AG04449 (cell line): ENCODE results near the gene PIK3CD.
A peak's percentile ranks its signal among the peaks of the same experiment; 100 is the strongest.

ENCODE experiments used
- CTCF ChIA-PET: fragments of 350-600 bp; formaldehyde crosslinking; extraction: SDS; loops from one replicate; lab custom pipeline; 2021; ENCODE audit warnings: antibody characterized with exemption; lab: Yijun Ruan, JAX
- POLR2A ChIA-PET: fragments of 400-600, 350-600 bp; formaldehyde crosslinking; extraction: SDS; loops from one replicate; lab custom pipeline; 2020; ENCODE audit warnings: antibody characterized with exemption, inconsistent platforms; lab: Yijun Ruan, JAX
- DNase-seq: peaks from one replicate; pipeline ENCODE4 v3.0.0-alpha.2; 2010; ENCODE audit warnings: low read depth, low spot score
- H3K4me3 ChIP-seq: 2 replicates; pipeline ENCODE4 v1.5.1; 2011; ENCODE audit warnings: low read depth, mild to moderate bottlenecking, control low read depth, low read length
- TF ChIP-seq, protein P1 (sequence below): IDR thresholded peaks from one replicate; pipeline ENCODE4 v1.5.1; 2011; ENCODE audit warnings: mild to moderate bottlenecking, moderate library complexity, low read length, control low read depth, inconsistent platforms; ENCODE audit not compliant: insufficient read depth; ENCODE audit errors: missing control alignments

The PIK3CD gene

DNA sequence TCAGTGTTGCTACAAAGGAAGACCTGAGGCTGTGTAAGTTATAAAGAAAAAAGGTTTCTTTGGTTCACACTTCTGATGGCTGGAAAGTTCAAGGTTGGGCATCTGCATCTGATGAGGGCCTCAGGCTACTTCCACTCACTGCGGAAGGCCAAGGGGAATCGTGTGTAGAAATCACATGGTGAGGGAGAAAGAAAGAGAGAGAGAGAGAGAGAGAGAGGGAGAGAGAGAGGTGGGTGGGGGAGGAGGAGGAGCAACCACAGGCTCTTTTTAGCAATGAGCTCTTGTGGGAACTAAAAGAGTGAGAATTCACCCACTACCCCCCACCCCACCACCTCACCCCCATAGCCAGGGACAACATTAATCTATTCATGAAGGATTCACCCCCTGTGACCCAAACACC, 112.4 kb downstream of the PIK3CD start:
- DNase-seq: no peak
- ChIA-PET POLR2A (no interaction called here), CTCF (interaction anchor here (1.3 kb wide), 1 partner anchor 21 kb away, joined by 4 read pairs; no protein-coding TSS in a partner anchor)
- H3K4me3 ChIP-seq: no peak overlapping the region
- TF ChIP-seq, protein P1, sequence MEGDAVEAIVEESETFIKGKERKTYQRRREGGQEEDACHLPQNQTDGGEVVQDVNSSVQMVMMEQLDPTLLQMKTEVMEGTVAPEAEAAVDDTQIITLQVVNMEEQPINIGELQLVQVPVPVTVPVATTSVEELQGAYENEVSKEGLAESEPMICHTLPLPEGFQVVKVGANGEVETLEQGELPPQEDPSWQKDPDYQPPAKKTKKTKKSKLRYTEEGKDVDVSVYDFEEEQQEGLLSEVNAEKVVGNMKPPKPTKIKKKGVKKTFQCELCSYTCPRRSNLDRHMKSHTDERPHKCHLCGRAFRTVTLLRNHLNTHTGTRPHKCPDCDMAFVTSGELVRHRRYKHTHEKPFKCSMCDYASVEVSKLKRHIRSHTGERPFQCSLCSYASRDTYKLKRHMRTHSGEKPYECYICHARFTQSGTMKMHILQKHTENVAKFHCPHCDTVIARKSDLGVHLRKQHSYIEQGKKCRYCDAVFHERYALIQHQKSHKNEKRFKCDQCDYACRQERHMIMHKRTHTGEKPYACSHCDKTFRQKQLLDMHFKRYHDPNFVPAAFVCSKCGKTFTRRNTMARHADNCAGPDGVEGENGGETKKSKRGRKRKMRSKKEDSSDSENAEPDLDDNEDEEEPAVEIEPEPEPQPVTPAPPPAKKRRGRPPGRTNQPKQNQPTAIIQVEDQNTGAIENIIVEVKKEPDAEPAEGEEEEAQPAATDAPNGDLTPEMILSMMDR: no peak

DNA sequence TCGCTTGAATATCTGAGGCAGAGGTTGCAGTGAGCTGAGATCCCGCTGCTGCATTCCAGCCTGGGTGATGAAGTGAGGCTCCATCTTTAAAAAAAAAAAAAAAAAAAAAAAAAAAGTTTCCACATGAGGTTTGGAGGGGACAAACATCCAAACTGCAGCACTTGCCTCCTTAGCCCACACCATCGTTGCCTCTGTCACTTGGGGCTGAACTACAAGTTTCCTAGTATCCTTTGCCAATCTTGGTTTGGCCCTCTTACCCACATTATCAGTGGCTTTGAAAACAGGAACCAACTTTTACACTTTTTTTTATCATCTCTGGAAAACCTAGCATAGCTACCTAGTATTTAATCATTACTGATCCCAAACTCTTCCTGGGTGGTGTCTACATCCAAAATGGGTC, 113.0 kb downstream of the PIK3CD start:
- TF ChIP-seq, protein P1: no peak
- DNase-seq: no peak
- ChIA-PET CTCF (interaction anchor here (1.2 to 1.3 kb wide), 2 partner anchors 20 to 149 kb away, joined by 3 to 4 read pairs; no protein-coding TSS in a partner anchor), POLR2A (interaction anchor here (0.6 kb wide), 1 partner anchor 61 kb away, joined by 3 read pairs; no protein-coding TSS in a partner anchor)
- H3K4me3 ChIP-seq: no peak overlapping the region

DNA sequence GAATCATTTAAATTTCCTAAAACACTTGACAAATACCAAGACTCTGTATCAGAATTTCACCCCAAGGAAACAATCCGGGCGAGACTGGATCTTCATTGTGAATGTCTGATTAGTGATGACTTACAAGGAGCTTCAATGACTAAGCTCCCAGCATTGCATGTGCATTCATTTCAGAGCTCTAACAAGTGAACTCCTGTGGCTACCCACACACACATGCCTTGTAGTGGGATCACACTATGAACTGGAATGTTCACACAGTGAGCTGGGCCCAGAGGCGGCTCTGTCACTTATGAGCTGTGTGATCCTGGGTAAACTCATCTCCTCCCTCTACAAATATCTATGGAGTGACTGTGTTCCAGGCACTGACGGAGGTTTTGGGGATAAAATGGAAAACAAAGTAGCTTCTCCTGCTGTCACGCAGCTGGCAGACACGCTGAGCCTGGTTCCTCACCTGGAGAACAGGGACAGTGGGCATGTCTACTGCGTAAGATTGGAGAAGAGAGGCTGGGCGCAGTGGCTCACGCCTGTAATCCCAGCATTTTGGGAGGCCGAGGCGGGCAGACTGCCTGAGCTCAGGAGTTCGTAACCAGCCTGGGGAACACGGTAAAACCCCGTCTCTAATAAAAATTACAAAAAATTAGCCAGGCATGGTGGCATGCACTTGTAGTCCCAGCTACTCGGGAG, 115.4 kb downstream of the PIK3CD start:
- no peak overlapping the region for H3K4me3 ChIP-seq
- TF ChIP-seq, protein P1: no peak
- POLR2A ChIA-PET: interaction anchor here (0.5 to 1.1 kb wide), 4 partner anchors 9 to 184 kb away, joined by 3 to 4 read pairs (median 3); partner anchors contain the start of genes LZIC and NMNAT1
- peak; percentile 100 for DNase-seq
- CTCF ChIA-PET: interaction anchor here (0.8 to 2.6 kb wide), 6 partner anchors 10 to 100 kb away, joined by 3 to 13 read pairs (median 3); no protein-coding TSS in a partner anchor

DNA sequence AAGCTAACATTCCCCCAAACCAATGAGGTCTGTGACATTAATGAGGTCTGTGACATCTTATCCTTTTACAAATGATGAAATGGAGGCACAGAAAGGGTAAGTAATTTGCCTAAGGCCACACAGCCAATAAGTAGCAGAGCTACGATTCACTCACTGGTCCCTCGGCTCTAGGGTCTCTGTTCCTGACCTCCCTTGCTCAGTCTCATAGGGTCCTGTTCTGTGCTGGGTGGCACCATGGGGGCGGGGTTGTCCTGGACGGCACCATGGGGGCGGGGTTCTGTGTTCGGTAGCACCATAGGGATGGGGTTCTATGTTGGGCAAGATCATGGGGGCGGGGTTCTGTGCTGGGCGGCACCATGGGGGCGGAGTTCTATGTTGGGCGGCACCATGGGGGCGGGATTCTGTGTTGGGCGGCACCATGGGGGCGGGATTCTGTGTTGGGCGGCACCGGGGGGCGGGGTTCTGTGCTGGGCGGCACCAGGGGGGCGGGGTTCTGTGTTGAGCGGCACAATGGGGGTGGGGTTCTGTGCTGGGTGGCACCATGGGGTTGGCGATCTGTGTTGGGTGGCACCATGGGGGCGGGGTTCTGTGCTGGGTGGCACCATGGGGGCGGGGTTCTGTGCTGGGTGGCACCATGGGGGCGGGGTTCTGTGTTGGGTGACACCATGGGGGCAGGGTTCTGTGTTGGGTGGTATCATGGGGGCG, 116.6 kb downstream of the PIK3CD start:
- H3K4me3 ChIP-seq: no peak overlapping the region
- ChIA-PET POLR2A (no interaction called here), CTCF (interaction anchor here (1.0 to 2.6 kb wide), 4 partner anchors 9 to 141 kb away, joined by 3 to 13 read pairs (median 7); no protein-coding TSS in a partner anchor)
- no peak for DNase-seq
- TF ChIP-seq, protein P1: no peak

DNA sequence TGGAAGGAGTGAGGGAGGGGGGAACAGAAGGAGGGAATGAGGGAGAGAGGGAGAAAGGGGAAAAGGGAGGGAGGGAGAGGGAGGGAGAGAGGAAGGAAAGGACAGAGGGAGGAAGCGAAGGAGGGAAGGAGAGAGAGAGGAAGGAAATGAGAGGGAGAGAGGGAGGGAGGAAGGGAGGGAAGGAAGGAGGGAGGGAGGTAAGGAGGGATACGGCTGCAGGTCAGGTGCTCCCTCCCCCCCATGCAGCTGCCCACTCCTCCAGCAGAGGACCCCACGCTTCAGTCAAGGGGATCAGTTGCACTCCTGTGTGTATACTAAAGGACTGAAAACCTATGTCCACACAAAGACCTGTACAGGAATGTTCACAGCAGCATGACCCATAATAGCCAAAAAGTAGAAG, 117.5 kb downstream of the PIK3CD start:
- TF ChIP-seq, protein P1: no peak
- no peak overlapping the region for H3K4me3 ChIP-seq
- ChIA-PET CTCF (no interaction called here), POLR2A (no interaction called here)
- no peak for DNase-seq

DNA sequence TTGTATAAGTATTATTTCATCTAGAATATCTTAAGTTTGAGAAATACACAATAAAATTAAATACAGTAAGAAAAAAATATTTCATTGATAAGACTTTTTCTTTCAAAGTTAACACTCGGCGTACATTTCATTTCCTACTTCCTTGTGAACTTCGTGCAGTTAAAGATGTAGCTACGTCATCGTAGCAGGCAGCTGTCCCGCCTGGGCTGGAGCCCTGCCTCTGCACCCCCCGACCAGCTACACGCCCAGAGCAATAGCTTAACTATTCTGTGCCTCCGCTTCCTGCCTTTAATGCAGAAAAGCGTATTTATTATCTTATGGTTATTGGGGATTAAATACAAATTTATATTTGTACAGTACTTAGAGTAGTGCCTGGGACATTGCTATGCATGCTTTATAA, 118.8 kb downstream of the PIK3CD start:
- DNase-seq: no peak
- ChIA-PET CTCF (no interaction called here), POLR2A (no interaction called here)
- H3K4me3 ChIP-seq: no peak overlapping the region
- TF ChIP-seq, protein P1: no peak
